ENCODE data around the gene FUNDC2.
"Not testable (repeated sequence)": the region's sequence is repeated elsewhere in the genome, so short reads cannot be mapped to it uniquely, and the experiment has no call there.

The FUNDC2 gene, protein sequence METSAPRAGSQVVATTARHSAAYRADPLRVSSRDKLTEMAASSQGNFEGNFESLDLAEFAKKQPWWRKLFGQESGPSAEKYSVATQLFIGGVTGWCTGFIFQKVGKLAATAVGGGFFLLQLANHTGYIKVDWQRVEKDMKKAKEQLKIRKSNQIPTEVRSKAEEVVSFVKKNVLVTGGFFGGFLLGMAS

DNA sequence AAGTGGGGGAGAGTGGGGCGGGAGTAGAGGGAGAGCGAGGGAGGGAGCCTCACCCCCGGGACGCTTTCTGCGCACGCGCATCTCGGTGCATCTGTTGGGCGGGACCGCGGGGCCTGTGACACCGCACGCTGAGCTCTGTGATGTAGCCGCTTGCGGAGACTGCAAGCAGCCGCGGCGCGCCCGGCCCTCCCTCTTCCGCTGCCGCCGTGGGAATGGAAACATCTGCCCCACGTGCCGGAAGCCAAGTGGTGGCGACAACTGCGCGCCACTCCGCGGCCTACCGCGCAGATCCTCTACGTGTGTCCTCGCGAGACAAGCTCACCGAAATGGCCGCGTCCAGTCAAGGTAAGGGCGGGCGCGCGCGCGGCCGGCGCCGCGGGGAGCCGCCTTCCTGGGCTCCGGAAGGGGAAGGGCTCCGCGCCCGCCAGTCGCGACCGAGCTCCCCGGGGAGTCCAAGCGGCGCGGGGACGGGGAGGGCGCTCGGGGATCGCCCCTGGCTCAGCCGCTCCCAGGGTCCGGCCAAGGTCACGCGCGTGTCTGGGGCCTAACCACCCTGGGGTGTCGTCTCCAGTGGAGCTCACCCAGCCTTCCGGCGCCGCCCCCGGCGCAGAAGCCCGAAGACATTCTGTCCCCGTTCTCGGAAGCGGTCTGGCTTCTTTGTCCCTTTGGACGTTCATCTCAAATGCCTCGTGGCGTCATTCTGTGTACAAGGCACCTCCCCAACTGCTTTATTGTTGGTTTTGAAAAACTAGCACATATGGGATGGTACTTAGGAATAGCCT is at the start of gene FUNDC2:
TSS of gene FUNDC2 (plus strand) at position 118 of the 782 bp plus-strand sequence. CDS start at position 213, 95 bp downstream.
- peak; percentile 96 for DNase-seq

DNA sequence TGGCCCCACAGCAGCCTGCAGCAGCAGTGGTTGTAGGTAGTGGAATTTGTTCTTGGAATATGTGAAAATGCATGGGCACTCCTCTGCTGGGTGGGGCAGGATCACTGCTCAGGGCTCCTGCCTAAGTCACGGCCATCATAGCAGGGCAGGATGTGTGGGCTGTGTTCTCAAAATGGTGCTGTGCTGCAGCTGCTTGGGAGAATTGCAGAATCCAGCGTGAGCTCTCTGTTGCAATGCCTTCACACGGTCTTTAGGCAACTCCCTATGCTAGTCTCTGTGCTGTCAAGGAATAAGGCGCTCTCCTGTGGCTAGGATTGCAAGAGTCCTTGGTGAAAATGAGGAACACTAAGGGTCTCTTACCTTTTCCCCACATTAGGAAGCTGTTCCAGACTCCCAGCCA is 47.0 kb upstream of the FUNDC2 start:
- DNase-seq = no peak

DNA sequence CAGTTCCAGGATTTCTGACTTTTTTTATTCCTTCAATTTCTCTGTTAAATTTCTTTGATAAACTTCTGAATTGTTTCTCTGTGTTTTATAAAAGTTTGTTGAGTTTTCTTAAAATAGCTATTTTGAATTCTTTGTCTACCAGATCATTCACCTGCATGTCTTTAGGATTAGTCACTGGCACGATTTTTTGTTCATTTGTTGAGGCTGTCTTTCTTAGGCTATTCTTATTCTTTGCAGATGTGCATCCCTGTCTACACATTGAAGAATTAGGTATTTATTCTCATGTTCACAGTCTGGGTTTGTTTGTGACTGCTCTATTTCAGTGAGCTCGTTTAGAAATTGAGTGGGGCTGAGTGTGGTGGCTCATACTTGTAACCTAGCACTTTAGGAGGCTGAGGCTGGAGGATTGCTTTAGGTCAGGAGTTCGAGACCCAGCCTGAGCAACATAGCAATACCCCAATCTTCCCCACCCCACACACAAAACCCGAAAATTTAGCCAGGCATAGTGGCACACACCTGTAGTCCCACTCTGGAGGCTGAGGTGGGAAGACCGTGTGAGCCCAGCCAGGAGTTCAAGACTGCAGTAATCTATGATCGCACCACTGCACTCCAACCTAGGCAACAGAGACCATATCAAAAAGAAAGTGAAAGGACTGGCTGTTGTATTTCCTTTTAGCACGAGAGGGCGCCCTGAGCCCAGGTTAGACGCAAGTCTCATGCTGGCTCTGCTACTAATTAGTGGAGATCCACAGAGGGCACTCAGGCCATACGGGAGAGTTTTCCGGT is 46.1 kb upstream of the FUNDC2 start:
- DNase-seq = peak; percentile 79

DNA sequence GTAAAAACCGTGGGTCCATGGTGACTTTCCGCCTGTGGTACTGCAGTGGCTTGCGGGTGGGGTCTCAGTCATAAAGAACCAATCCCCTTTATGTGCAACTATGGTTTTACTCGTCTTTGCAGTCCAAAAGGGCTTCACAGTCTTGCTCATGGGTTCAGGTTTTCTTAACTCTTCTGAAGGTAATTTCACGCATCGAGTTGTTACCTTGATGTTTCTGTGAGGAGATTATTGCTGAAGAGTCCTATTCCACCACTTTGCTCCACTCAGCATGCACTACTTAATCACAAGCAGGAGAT is 45.6 kb upstream of the FUNDC2 start:
- DNase-seq = no peak

DNA sequence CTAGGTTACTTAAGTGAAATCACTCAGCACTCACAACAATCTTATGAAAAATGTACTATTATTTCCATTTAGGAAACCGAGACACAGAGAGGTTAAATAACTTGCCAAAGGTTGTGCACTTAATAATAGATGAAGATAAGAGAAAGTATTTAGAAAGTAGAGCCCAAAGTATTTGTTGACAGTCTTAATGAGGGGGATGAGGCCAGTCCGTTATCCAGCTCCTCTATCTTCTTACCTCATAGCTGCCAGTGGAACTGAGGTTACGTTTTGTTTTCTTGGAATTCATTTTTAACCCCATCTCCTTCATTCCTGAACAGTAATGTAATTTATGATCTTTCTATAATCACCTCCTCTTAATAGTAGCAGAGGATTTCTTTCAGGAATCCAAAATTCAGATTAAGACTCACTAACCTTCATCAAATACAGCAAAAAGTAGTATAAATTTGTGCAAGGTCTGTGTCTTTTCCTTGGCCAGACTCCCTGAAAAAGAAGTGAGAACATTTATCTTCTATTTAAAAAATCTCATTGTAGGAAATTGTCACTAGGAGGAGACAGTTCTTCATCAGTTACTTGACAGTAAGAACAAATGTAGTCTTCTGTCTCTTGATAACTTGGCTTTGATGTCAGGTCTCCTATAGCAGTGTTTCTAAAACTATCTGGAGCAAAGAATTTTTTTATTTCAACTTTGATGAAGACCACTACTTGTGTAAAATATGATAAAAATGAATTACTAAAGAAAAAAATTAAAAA is 39.6 kb upstream of the FUNDC2 start:
- DNase-seq = no peak

DNA sequence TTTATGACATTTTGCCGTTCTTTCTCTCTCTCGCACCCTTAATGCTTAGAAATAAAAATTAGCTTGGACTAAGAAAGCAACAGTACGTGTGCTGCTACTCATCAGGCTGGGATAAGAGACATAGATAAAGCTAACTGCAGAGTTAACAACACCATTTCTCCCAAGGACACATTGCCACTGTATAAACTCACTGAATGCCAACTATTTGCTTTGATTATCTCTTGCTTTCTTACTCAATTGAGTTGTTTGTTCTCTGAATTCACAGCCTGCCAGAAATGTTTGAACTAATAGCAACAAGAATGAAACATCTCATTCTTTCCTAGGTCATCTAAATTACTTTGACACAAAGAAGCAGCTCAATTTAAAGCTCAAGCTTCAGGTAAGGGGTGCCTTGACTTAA is 38.7 kb upstream of the FUNDC2 start:
- no peak for DNase-seq

DNA sequence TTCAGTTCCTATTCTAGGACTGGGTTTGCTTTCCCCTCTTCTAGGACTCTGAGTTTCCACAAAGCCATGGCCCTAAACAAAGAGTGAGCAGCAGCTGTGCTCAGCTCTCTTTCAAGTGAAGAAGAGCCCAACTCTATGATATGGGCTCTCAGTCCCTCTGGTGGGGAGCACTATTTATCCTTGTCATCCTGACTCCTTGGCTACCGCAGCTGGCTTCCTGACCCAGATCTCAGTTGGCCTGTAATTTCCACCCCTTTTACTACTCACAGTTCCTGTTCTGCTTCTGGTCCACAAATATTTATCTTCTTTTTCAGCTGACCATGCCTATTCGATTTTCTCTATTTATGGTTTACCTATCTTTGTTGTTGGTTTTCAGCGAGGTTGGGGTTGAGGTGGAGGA is 37.9 kb upstream of the FUNDC2 start:
- DNase-seq = no peak

DNA sequence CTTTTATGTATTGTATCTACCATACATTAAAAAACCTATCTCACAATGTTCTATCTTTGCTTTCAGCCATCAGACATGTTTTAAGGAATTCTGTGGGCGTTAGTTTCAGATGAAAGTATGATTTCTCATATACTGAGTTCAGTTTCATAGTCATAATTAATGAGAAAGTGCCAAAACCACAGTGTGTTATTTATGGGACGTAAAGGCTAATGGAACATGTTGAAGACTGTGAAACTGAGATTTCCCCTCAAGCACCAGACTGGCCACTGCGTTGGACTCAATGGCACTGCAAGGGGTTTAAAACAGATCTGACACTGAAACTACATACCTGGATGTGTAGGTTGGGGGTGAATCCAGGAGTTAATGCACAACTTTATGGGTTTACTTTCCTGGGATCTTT is 36.1 kb upstream of the FUNDC2 start:
- no peak for DNase-seq

DNA sequence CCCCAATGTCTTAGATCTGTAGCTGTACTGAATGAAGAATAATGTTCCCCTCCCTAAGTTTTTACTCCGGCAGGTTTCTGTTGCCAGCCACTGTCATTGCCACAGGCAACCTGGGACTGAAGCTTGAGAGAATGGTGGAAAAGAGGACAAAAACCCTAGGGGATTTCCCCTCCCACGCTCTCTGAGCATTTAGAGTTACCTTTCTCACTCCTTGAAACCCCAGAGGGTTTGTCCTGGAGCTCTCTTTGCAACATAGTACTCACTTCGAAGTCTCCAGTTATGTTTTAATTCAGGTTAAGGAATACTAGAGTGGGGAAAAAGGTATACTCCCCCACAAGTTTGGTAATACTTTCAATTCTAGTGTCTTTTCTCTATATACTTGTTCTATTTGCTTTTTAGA is 35.6 kb upstream of the FUNDC2 start:
- no peak for DNase-seq

DNA sequence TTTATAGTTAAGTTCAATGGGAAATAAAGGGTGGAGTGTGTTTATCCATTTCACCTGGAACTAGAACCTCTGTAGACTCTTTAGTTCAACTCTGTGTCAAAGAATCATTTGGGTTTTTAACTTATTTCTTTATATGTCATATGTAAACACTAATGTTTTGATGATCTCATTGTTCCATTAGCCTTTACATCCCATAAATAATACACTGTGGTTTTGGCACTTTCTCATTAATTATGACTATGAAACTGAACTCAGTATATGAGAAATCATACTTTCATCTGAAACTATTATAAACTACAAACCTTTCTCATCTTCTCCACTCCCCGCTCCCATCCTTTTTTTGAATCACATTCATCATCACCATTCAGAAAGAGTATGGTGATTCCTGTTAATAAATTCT is 35.2 kb upstream of the FUNDC2 start:
- no peak for DNase-seq

DNA sequence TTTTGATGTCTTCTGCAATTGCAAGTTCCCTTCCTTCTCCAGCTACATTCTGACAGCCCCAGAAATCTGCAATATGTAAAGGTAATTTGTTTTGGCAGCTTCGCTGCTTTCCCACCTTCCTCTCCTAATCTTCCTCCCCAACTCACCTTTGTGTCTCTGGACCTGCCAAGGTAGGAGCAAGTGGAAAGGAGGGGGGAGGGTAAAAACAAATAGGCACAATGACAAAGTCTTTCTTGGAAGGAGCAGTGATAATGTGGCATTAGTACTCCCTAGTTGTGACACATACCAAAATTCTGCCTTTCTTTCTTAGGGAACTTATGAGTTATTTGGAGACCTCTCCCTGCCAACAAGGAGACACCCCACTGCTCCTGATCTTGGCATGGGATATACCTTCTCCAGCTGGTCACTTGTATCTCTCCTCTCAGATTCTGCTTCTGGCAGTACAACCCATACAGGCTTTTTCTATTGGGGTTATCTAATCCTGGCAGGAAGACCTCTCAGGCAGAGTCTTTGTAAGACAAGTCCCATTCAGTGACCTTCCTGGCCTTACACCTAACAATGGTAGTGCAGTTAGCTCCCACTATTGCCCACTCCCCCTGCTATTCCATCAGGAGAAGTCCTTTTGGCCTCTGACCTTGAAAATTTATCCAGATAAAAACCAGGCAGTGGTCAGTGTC is 28.3 kb upstream of the FUNDC2 start:
- no peak for DNase-seq

DNA sequence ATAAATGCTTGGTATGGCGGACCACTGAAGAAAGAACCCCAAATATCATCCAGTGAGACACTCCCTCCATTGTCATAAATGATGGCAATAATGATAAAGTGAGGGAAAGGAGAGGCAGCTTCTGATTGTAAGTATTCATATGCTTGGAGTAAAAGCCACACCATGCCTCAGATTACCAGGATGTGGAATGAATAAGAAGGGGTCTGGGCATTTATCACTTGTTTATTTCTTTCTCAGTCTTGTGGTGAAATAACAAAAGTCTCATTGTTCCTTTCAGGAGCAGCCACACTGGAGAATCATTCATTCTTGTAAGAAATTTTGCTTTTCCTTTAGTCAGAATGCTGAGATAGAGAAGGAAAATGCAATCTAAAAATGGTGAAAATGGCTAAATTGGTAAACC is 25.8 kb upstream of the FUNDC2 start:
- DNase-seq = no peak

DNA sequence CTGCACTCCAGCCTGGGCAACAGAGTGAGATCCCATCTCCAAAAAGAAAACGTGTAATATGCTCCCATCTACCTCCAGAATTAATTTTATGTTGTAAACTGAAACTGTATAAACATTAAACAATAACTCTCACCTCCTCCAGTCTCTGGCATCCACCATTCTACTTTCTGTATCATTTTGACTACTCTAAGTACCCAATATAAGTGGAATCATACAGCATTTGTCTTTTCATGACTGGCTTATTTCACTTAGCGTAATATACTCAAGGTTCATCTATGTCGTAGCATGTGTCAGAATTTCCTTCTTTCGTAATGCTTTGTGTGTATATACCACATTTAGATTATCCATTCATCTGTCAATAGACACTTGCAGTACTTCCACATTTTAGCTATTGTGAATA is 24.8 kb upstream of the FUNDC2 start:
- no peak for DNase-seq

DNA sequence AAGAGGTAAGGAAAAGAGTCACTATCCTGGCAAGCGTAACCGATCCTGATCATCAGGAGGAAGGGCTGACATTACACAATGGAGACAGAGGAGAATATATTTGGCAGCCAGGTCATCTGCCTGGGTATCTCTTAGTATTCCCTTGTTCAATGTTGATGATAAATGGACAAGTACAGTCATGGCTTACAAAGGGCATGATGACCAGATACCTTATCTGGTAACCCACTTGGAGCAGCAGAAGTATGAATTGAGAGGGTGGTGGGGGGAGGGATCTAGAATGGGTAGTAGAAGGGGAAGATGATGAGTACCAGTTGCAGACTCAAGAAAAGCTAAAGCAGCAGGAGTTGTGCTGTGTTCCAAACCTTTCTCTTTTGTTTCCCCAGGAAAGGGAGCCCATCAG is 21.5 kb upstream of the FUNDC2 start:
- DNase-seq = no peak

DNA sequence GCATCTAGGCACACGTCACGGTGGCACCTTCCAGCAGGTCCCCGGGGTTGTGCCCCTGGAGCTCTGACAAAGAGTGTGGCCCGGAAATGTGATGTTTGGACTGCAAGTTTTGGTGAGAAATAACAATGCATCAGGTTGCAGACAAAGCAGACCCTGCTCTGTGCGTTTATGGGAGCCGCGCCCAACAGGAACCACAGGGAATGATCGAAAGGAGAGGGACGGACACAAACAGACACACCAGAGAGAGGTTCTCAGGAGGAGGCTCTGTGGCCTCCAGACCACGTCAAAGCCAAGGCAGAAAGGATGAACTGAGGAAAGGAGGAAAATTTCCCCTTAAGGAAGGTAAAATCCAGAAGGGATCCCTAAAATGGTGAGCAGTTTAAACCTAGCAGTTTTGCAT is 20.3 kb upstream of the FUNDC2 start:
- not testable (repeated sequence) for DNase-seq

DNA sequence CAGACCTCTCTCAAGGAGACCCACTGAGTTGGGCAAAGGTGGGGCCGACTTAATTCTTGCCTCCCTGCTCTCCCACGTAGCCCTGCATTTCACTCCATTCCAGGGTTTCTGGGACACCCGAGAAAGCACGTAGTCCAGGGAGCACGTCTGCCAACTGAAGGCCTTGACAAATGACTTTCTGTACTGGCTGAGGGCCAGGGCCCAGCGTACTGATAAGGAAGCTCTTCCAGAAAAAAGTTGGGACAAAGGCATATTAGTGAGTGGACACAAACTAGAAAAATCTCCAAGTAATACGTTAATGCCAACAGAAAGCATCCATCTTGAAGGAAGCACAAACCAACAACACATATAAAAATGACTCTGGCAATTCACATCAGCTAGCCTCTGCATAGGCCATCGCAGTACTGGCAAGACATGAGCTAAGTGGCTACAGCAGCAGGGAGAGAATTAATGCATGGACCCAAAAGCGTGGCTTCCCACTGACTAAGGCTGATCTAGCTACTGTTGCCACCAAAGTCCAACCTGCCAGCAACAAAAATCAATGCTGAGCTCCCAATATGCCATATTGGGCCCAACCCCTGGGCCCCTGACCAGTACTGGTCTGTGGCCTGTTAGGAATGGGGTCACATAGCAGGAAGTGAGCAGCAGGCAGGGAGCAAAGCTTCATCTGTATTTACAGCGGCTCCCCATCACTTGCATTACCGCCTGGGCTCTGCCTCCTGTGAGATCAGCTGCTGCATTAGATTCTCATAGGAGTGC is 19.6 kb upstream of the FUNDC2 start:
- not testable (repeated sequence) for DNase-seq

DNA sequence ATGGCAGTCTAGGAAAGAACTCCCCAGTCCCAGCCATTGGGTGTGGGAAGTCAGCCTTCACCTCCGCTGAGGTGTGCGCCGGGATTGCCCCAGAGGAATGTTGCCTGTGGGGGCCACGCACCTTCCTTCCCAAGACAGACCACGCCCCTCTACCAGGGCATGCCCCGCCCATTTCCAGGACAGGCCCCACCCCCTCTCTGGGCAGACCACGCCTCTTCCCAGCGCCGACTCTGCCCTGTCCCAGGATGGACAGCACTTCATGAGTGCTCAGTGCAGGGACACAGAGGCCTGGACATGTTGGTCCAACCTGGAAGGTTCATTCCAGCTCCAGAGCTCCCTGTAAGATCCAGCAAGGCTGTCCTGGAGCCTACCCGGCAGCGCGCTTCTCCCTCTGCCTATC is 18.1 kb upstream of the FUNDC2 start:
- not testable (repeated sequence) for DNase-seq

DNA sequence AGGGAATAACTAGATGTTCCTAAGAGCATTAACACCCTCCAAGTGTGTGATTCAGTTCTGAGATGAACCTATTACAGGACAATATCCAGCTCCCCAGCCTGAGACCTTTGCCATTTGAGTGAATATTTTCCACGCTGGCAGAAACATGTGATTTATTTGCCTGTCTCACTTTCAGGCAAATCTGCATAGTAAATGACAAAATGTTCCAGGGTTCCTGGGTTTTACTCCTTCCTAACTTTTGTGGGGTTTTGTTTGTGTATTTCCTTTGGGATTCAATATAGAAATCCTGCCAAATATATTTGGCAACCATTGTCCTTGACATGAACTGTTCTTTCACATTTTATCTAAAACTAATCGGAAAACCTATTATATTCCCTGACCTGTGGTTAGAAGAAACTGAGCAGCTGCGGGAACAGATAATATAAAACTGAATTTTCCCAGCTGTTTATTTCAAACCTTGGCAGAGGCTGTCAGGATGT is 16.6 kb upstream of the FUNDC2 start:
- DNase-seq = no peak

DNA sequence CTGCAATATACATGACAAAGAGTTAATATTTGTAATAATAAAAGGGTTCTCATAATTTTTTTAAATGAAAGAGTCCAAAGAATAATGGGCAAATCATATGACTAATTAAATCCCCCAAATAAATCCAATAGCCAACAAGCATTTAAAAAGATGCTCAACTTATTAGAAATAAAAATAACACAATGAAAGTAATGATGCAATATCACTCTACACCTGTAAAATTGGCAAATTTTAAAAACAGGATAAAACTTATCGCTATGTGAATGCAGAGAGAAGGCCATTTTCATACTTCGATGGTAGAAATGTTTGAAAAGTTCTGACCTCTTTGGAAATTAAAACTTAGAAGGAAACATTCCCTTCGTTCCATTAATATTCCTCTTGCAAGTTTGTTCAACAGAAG is 6.1 kb upstream of the FUNDC2 start:
- no peak for DNase-seq

DNA sequence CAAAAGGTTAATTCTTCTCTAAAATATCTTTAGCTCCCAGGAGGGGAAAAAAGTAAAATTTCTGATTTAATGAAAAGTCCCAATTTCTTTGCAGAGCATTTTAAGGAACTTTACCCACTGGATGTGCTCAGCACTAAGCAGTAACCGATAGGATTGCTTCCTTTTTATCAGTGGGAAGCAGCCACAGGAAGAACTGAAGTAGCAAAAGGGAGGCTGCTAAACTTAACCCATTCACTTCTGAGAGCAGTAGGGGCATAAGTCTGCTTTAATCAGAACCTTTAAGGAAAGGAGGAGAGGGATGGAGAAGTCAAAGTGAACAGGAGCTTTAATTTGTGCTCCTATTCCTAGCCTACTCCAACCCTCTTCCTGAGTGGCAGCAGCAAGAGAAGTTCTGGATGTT is 4.1 kb upstream of the FUNDC2 start, which contains the start of gene F8:
TSS of gene F8 (minus strand) at position 139 of the 400 bp plus-strand sequence. CDS start 171 bp downstream, outside the sequence.
- no peak for DNase-seq

DNA sequence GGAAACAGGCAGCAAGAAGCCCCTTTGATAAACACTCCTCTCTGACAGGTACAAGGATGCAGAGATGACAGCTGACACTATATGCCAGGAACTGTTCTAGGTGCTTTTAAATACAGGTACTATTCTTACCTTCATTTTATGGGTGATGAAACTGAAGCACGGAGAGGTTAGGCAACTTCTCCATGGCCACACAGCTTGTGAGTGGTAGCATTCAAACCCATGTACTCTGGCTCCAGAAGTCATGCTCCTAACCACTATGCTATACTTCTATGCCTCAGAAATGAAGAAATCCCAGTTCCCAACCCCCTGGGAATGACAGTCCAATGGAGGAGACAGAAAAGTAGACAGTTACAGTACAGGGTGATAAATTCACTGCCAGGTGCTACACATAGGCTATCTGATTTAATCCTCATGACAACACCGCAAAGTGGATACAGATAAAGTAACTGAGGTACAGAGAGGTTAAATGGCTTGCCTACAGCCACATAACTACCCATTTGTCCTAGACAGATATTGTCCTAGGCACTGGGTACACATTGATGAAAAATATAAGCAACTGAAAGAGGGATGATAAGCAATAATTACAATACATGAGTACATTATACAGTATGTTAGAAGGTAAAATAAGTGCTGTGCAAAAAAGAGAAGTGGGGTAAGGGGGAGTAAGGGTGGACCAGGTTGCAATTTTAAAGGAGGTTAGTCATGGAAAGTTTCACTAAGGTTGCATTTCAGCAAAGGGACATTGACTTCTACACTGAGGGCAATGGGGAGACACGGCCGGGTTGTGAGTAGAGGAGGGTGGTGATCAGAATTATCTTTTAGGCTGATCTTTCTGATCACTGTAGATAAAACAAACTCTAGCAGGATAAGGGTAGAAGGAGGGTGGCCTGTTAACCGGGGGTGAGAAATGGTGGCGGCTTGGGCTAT is 2.5 kb upstream of the FUNDC2 start:
- no peak for DNase-seq

Data from NCI-H345 (cell line).